Parathyroid adenoma (tissue), 2 donors: ENCODE measurements around the gene ZFYVE16.

Experiments used
- H2AFZ ChIP-seq: fragments of 300-600 bp; sonication (generic); one replicate; pipeline ENCODE4 v1.7.0; 2017; ENCODE audit warnings: antibody characterized with exemption, mild to moderate bottlenecking
- H3K27ac ChIP-seq: fragments of 300-600 bp; sonication (generic); one replicate; pipeline ENCODE4 v1.7.0; 2017
- H3K27me3 ChIP-seq: fragments of 300-600 bp; sonication (generic); one replicate; pipeline ENCODE4 v1.7.0; 2017; ENCODE audit warnings: low read length; ENCODE audit not compliant: control insufficient read depth, insufficient read depth
- H3K36me3 ChIP-seq: fragments of 300-600 bp; sonication (generic); one replicate; pipeline ENCODE4 v1.7.0; 2017; ENCODE audit warnings: low read length; ENCODE audit not compliant: control insufficient read depth, insufficient read depth
- H3K4me1 ChIP-seq: fragments of 300-600 bp; sonication (generic); one replicate; pipeline ENCODE4 v1.7.0; 2017; ENCODE audit warnings: control low read depth
- H3K4me2 ChIP-seq: fragments of 300-600 bp; sonication (generic); one replicate; pipeline ENCODE4 v1.7.0; 2017; ENCODE audit warnings: low read length
- H3K4me3 ChIP-seq: fragments of 300-600 bp; sonication (generic); one replicate; pipeline ENCODE4 v1.7.0; 2017; ENCODE audit warnings: low read depth, low read length
- H3K79me2 ChIP-seq: fragments of 300-600 bp; sonication (generic); one replicate; pipeline ENCODE4 v1.7.0; 2017; ENCODE audit warnings: control low read depth
- H3K9ac ChIP-seq: fragments of 300-600 bp; sonication (generic); one replicate; pipeline ENCODE4 v1.7.0; 2017; ENCODE audit warnings: mild to moderate bottlenecking
- H3K9me3 ChIP-seq: fragments of 300-600 bp; sonication (generic); one replicate; pipeline ENCODE4 v1.7.0; 2017; ENCODE audit warnings: low read length; ENCODE audit not compliant: control insufficient read depth
- CTCF ChIP-seq: fragments of 300-600 bp; sonication (generic); IDR thresholded peaks from one replicate; pipeline ENCODE4 v1.7.0; 2017; ENCODE audit warnings: antibody characterized with exemption, mild to moderate bottlenecking
- donor health status: primary hyperparathyroidism.

Gene ZFYVE16

GRCh38 chr5:80435476-80435875 is 27.6 kb downstream of the ZFYVE16 start:
- Histone ChIP-seq H3K9ac (no peak overlapping the region), H3K4me2 (no peak overlapping the region), H3K4me1 (no peaks in the 10 kb centered on the region), H2AFZ (no peak overlapping the region), H3K79me2 (no peaks in the 10 kb centered on the region), H3K27ac (no peak overlapping the region), H3K36me3 (no peaks in the 10 kb centered on the region), H3K27me3 (no peaks in the 10 kb centered on the region), H3K4me3 (no peak overlapping the region), H3K9me3 (no peaks in the 10 kb centered on the region)
- no peak for TF ChIP-seq CTCF

- H3K4me2 ChIP-seq = no peak overlapping the region
- no peaks in the 10 kb centered on the region for H3K4me1 ChIP-seq
- H3K27me3 ChIP-seq = no peaks in the 10 kb centered on the region
- H2AFZ ChIP-seq = no peak overlapping the region
- H3K36me3 ChIP-seq = no peaks in the 10 kb centered on the region
- H3K9me3 ChIP-seq = no peaks in the 10 kb centered on the region
- no peaks in the 10 kb centered on the region for H3K79me2 ChIP-seq
- H3K4me3 ChIP-seq = no peak overlapping the region
- no peak for TF ChIP-seq CTCF
- no peak overlapping the region for H3K9ac ChIP-seq
- no peak overlapping the region for H3K27ac ChIP-seq
Observed at GRCh38 chr5:80437326-80437725, 29.5 kb downstream of the ZFYVE16 start.

GRCh38 chr5:80438739-80439138 is 30.9 kb downstream of the ZFYVE16 start:
- Histone ChIP-seq H3K27me3 (no peaks in the 10 kb centered on the region), H3K9me3 (no peaks in the 10 kb centered on the region), H3K4me2 (no peak overlapping the region), H3K79me2 (no peaks in the 10 kb centered on the region), H2AFZ (no peak overlapping the region), H3K27ac (no peak overlapping the region), H3K36me3 (no peaks in the 10 kb centered on the region), H3K9ac (no peak overlapping the region), H3K4me3 (no peak overlapping the region), H3K4me1 (no peaks in the 10 kb centered on the region)
- TF ChIP-seq CTCF = no peak

GRCh38 chr5:80439213-80439612 is 31.3 kb downstream of the ZFYVE16 start:
- H3K9ac ChIP-seq = no peak overlapping the region
- no peaks in the 10 kb centered on the region for H3K79me2 ChIP-seq
- H3K36me3 ChIP-seq = no peaks in the 10 kb centered on the region
- H3K4me3 ChIP-seq = no peak overlapping the region
- H3K4me2 ChIP-seq = no peak overlapping the region
- no peaks in the 10 kb centered on the region for H3K27me3 ChIP-seq
- H3K4me1 ChIP-seq = no peaks in the 10 kb centered on the region
- no peak for TF ChIP-seq CTCF
- H3K27ac ChIP-seq = no peak overlapping the region
- no peaks in the 10 kb centered on the region for H3K9me3 ChIP-seq
- H2AFZ ChIP-seq = no peak overlapping the region

- Histone ChIP-seq H3K36me3 (no peaks in the 10 kb centered on the region), H3K4me3 (no peak overlapping the region), H3K9me3 (no peaks in the 10 kb centered on the region), H3K9ac (no peak overlapping the region), H3K27ac (no peak overlapping the region), H2AFZ (no peak overlapping the region), H3K79me2 (no peaks in the 10 kb centered on the region), H3K4me2 (no peak overlapping the region), H3K4me1 (no peaks in the 10 kb centered on the region), H3K27me3 (no peaks in the 10 kb centered on the region)
- TF ChIP-seq CTCF = no peak
Observed at GRCh38 chr5:80442742-80443141, 34.9 kb downstream of the ZFYVE16 start.
